SK-N-SH treated with all-trans-retinoic acid at 6 μM for 48 hours (cell line): ENCODE measurements around the gene DNAH8.
A peak's percentile ranks its signal among the peaks of the same experiment; 100 is the strongest.

ENCODE experiments used
- ATAC-seq: fragments of 200-7000 bp; cut with Tn5 transposase; 3 replicates; pipeline ENCODE4 v1.9.1; 2020; ENCODE audit warnings: mild to moderate bottlenecking, moderate library complexity
- ARNTL ChIP-seq: fragments of 450-650 bp; formaldehyde crosslinking; IDR thresholded peaks from 2 replicates; pipeline ENCODE4 v1.5.0; 2020; ENCODE audit warnings: low read depth, mild to moderate bottlenecking, moderate library complexity, borderline replicate concordance
- ISL1 ChIP-seq: fragments of 250-450 bp; sonication (Bioruptor Pico); IDR thresholded peaks from 2 replicates; pipeline ENCODE4 v2.1.2; 2022; ENCODE audit warnings: mild to moderate bottlenecking, moderate library complexity
- PATZ1 ChIP-seq: fragments of 250-450 bp; sonication (Bioruptor Pico); IDR thresholded peaks from 2 replicates; pipeline ENCODE4 v1.8.0; 2020; ENCODE audit warnings: mild to moderate bottlenecking, moderate library complexity, borderline replicate concordance
- PPARA ChIP-seq: fragments of 250-450 bp; sonication (Bioruptor Pico); IDR thresholded peaks from 2 replicates; pipeline ENCODE4 v1.5.0; 2020; ENCODE audit warnings: mild to moderate bottlenecking, borderline replicate concordance
- RARB ChIP-seq: fragments of 250-450 bp; sonication (Bioruptor Pico); IDR thresholded peaks from 2 replicates; pipeline ENCODE4 v1.8.0; 2021; ENCODE audit warnings: mild to moderate bottlenecking, moderate library complexity
- SNAI2 ChIP-seq: fragments of 250-450 bp; sonication (Bioruptor Pico); IDR thresholded peaks from 2 replicates; pipeline ENCODE4 v1.5.0; 2020; ENCODE audit warnings: mild to moderate bottlenecking, moderate library complexity
- TCF4 ChIP-seq: fragments of 250-450 bp; sonication (Bioruptor Pico); IDR thresholded peaks from 2 replicates; pipeline ENCODE4 v1.8.0; 2021; ENCODE audit warnings: mild to moderate bottlenecking, moderate library complexity, borderline replicate concordance
- TOX ChIP-seq: fragments of 250-450 bp; sonication (Bioruptor Pico); IDR thresholded peaks from 2 replicates; pipeline ENCODE4 v1.8.0; 2021; ENCODE audit warnings: mild to moderate bottlenecking, moderate library complexity, borderline replicate concordance
- ZFP3 ChIP-seq: fragments of 250-450 bp; sonication (Bioruptor Pico); IDR thresholded peaks from 2 replicates; pipeline ENCODE4 v1.5.0; 2020; ENCODE audit warnings: mild to moderate bottlenecking, moderate library complexity
- ZFP30 ChIP-seq: fragments of 450-650 bp; formaldehyde crosslinking; IDR thresholded peaks from 2 replicates; pipeline ENCODE4 v1.5.0; 2022; ENCODE audit warnings: mild to moderate bottlenecking, moderate library complexity
- ZNF565 ChIP-seq: fragments of 450-650 bp; formaldehyde crosslinking; conservative IDR thresholded peaks from 2 replicates; pipeline ENCODE4 v1.5.0; 2020; ENCODE audit warnings: low read depth, mild to moderate bottlenecking, moderate library complexity
- ZNF70 ChIP-seq: fragments of 450-650 bp; formaldehyde crosslinking; IDR thresholded peaks from 2 replicates; pipeline ENCODE4 v1.5.0; 2020; ENCODE audit warnings: mild to moderate bottlenecking, moderate library complexity
- ZNF8 ChIP-seq: fragments of 450-650 bp; formaldehyde crosslinking; IDR thresholded peaks from 2 replicates; pipeline ENCODE4 v1.5.0; 2020; ENCODE audit warnings: mild to moderate bottlenecking, moderate library complexity
- TF ChIP-seq, protein P1 (sequence below): fragments of 250-450 bp; sonication (Bioruptor Pico); IDR thresholded peaks from 2 replicates; pipeline ENCODE4 v1.5.0; 2020; ENCODE audit warnings: mild to moderate bottlenecking, moderate library complexity
- TF ChIP-seq, protein P2 (sequence below): fragments of 250-450 bp; sonication (Bioruptor Pico); IDR thresholded peaks from 2 replicates; pipeline ENCODE4 v1.5.1; 2020; ENCODE audit warnings: low read depth, mild to moderate bottlenecking, moderate library complexity
- TF ChIP-seq, protein P3 (sequence below): fragments of 250-450 bp; sonication (Bioruptor Pico); IDR thresholded peaks from 2 replicates; pipeline ENCODE4 v1.8.0; 2021; ENCODE audit warnings: low read depth, mild to moderate bottlenecking, moderate library complexity, borderline replicate concordance

The DNAH8 gene

DNA sequence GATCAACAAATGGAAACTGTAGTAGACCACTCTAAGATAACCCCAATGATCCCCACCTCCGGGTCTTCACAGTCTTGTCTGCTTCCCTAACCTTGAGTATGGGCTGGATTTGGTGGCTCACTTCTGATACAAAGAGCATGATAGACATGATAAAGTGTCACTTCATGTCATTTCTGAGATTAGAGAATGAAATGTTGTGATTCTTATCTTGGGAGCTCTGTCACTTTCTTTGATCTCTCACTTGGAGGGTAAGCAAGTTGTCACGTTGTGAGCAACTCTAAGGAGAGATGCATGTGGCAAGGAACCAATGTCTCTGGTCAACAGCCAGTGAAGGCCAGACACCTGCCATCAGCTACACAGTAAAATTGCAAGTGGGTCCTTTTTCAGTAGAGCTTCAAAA is 9.2 kb upstream of the DNAH8 start:
- no peak for ATAC-seq

GRCh38 chr6:38708496-38708895 is 6.6 kb upstream of the DNAH8 start:
- peak; percentile 51; the same call in 2 of the 3 replicates for ATAC-seq

More for the DNA sequence above, 9.2 kb upstream of the DNAH8 start:
- TF ChIP-seq TOX (CRISPR knock-in tag), result no peak

DNA sequence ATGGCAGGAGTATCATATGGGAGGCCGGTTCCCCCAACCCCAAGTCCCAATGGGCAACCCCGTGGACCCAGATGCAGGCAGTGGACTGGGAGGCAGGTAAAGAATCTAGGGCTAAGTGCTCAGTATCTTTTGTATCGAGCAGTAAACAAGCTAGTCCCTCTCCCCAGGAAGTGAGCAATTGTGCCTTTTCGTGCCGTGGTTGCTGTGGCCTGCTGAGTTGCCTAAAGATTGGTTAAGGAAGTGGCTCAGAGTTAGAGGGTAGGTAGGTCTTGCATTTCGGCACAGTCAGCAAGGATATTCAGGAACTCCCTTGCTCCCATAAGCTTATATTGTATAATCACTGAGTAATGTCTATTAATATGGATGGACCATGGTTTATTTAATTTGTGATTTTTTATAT is 1.3 kb upstream of the DNAH8 start:
- peak; percentile 24; the same call in 1 of the 3 replicates for ATAC-seq
- TF ChIP-seq, protein P1, sequence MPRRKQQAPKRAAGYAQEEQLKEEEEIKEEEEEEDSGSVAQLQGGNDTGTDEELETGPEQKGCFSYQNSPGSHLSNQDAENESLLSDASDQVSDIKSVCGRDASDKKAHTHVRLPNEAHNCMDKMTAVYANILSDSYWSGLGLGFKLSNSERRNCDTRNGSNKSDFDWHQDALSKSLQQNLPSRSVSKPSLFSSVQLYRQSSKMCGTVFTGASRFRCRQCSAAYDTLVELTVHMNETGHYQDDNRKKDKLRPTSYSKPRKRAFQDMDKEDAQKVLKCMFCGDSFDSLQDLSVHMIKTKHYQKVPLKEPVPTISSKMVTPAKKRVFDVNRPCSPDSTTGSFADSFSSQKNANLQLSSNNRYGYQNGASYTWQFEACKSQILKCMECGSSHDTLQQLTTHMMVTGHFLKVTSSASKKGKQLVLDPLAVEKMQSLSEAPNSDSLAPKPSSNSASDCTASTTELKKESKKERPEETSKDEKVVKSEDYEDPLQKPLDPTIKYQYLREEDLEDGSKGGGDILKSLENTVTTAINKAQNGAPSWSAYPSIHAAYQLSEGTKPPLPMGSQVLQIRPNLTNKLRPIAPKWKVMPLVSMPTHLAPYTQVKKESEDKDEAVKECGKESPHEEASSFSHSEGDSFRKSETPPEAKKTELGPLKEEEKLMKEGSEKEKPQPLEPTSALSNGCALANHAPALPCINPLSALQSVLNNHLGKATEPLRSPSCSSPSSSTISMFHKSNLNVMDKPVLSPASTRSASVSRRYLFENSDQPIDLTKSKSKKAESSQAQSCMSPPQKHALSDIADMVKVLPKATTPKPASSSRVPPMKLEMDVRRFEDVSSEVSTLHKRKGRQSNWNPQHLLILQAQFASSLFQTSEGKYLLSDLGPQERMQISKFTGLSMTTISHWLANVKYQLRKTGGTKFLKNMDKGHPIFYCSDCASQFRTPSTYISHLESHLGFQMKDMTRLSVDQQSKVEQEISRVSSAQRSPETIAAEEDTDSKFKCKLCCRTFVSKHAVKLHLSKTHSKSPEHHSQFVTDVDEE (CRISPR knock-in tag), result no peak
- no peak for TF ChIP-seq ARNTL (CRISPR knock-in tag)
- TF ChIP-seq ZNF70 (CRISPR knock-in tag), result no peak
- TF ChIP-seq ZFP30 (CRISPR knock-in tag), result no peak
- TF ChIP-seq RARB (CRISPR knock-in tag), result no peak
- TF ChIP-seq, protein P2, sequence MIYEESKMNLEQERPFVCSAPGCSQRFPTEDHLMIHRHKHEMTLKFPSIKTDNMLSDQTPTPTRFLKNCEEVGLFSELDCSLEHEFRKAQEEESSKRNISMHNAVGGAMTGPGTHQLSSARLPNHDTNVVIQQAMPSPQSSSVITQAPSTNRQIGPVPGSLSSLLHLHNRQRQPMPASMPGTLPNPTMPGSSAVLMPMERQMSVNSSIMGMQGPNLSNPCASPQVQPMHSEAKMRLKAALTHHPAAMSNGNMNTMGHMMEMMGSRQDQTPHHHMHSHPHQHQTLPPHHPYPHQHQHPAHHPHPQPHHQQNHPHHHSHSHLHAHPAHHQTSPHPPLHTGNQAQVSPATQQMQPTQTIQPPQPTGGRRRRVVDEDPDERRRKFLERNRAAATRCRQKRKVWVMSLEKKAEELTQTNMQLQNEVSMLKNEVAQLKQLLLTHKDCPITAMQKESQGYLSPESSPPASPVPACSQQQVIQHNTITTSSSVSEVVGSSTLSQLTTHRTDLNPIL (CRISPR knock-in tag), result no peak
- TF ChIP-seq TOX (CRISPR knock-in tag), result no peak
- TF ChIP-seq PPARA (CRISPR knock-in tag), result no peak
- TF ChIP-seq ZNF565 (CRISPR knock-in tag), result no peak
- no peak for TF ChIP-seq ZNF8 (CRISPR knock-in tag)
- TF ChIP-seq PATZ1 (CRISPR knock-in tag), result no peak
- TF ChIP-seq, protein P3, sequence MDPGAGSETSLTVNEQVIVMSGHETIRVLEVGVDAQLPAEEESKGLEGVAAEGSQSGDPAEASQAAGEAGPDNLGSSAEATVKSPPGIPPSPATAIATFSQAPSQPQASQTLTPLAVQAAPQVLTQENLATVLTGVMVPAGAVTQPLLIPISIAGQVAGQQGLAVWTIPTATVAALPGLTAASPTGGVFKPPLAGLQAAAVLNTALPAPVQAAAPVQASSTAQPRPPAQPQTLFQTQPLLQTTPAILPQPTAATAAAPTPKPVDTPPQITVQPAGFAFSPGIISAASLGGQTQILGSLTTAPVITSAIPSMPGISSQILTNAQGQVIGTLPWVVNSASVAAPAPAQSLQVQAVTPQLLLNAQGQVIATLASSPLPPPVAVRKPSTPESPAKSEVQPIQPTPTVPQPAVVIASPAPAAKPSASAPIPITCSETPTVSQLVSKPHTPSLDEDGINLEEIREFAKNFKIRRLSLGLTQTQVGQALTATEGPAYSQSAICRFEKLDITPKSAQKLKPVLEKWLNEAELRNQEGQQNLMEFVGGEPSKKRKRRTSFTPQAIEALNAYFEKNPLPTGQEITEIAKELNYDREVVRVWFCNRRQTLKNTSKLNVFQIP (CRISPR knock-in tag), result no peak
- TF ChIP-seq, all 23 proteins: peak for 0

More at GRCh38 chr6:38708496-38708895, 6.6 kb upstream of the DNAH8 start:
- no peak for TF ChIP-seq ZNF8 (CRISPR knock-in tag)
- TF ChIP-seq SNAI2 (CRISPR knock-in tag), result no peak
- TF ChIP-seq, all 23 proteins: peak for 0

DNA sequence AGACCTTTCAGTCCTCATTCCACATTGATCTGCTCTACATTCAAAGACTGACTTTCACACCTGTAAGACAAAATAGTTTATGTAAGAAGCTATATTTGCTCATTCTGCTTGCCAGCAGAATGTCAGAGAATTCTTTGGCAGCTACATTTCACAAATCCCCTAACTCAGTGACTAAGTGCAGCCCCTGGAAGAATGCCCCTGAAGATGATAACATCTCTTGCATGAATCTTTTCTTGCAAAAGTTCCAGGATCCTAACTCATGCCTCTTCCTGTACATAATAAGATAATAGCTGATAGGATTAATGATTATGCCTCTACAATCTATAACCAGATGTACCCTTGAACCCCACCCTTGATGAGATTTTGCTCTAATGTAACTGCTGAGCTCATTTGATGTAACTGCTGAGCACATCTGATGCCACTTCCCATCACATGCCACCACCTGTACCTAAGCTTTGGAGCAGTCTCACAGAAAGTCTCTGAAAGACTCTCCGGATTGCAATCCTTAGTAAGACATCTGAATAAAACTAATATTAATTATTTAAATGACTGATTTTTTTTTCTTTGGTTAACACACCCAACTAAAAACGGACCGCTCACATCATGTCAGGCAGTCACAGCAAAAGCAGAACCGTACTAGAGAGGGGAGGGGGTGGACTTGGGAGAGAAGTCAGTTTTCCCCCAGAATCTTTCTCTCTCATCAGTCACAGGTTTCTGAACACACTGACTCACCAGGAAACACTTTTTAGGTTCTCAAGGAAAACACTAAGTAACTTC is 684 bp upstream of the DNAH8 start:
- TF ChIP-seq ZFP3, result no peak
- no peak for TF ChIP-seq TCF4 (CRISPR knock-in tag)
- no peak for TF ChIP-seq SNAI2 (CRISPR knock-in tag)
- no peak for TF ChIP-seq ZFP30 (CRISPR knock-in tag)
- TF ChIP-seq, protein P2 (CRISPR knock-in tag), result no peak
- TF ChIP-seq ISL1 (CRISPR knock-in tag), result peak; percentile 83
- TF ChIP-seq, protein P1 (CRISPR knock-in tag), result peak; percentile 43; the same call in 1 of the 2 replicates
- TF ChIP-seq, protein P3 (CRISPR knock-in tag), result no peak
- no peak for TF ChIP-seq PPARA (CRISPR knock-in tag)
- no peak for TF ChIP-seq TOX (CRISPR knock-in tag)
- peak; percentile 35; the same call in 2 of the 3 replicates for ATAC-seq
